Measurements from ENCODE around the gene YOD1.

- TF ChIP-seq, protein P1, sequence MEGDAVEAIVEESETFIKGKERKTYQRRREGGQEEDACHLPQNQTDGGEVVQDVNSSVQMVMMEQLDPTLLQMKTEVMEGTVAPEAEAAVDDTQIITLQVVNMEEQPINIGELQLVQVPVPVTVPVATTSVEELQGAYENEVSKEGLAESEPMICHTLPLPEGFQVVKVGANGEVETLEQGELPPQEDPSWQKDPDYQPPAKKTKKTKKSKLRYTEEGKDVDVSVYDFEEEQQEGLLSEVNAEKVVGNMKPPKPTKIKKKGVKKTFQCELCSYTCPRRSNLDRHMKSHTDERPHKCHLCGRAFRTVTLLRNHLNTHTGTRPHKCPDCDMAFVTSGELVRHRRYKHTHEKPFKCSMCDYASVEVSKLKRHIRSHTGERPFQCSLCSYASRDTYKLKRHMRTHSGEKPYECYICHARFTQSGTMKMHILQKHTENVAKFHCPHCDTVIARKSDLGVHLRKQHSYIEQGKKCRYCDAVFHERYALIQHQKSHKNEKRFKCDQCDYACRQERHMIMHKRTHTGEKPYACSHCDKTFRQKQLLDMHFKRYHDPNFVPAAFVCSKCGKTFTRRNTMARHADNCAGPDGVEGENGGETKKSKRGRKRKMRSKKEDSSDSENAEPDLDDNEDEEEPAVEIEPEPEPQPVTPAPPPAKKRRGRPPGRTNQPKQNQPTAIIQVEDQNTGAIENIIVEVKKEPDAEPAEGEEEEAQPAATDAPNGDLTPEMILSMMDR (IDR thresholded peaks at IDR 0.05) = no peak; the same call in 1 of the 2 replicates
- TF ChIP-seq ZFX (IDR thresholded peaks at IDR 0.05; ENCODE audit: borderline replicate concordance) = no peak
Measured at GRCh38 chr1:207058878-207059867, 8.2 kb upstream of the YOD1 start.

Data from 22Rv1 (cell line).